GM10847 (cell line): Measurements from ENCODE around the gene C11orf52.
A peak's percentile ranks its signal among the peaks of the same experiment; 100 is the strongest.

Source experiments
- POLR2A ChIP-seq: IDR thresholded peaks from 2 replicates; pipeline ENCODE4 v1.6.1; 2011; ENCODE audit not compliant: insufficient read length; ENCODE audit errors: extremely low read depth

Gene C11orf52

DNA sequence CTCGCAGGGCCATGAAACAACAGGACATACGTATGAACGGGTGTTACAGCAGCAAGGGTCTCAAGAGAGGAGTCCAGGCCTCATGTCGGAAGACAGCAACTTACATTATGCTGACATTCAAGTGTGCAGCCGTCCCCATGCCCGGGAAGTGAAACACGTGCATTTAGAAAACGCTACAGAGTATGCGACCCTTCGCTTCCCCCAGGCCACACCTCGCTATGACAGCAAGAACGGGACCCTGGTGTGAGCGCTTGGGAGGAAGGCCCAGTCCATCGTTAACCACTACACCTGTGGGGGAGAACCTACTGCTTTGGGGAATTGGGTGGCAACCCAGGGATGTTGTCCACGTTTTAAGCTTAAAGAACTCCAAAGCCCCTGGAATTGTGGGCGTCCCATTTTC is 7.2 kb downstream of the C11orf52 start:
- TF ChIP-seq POLR2A: no peak

DNA sequence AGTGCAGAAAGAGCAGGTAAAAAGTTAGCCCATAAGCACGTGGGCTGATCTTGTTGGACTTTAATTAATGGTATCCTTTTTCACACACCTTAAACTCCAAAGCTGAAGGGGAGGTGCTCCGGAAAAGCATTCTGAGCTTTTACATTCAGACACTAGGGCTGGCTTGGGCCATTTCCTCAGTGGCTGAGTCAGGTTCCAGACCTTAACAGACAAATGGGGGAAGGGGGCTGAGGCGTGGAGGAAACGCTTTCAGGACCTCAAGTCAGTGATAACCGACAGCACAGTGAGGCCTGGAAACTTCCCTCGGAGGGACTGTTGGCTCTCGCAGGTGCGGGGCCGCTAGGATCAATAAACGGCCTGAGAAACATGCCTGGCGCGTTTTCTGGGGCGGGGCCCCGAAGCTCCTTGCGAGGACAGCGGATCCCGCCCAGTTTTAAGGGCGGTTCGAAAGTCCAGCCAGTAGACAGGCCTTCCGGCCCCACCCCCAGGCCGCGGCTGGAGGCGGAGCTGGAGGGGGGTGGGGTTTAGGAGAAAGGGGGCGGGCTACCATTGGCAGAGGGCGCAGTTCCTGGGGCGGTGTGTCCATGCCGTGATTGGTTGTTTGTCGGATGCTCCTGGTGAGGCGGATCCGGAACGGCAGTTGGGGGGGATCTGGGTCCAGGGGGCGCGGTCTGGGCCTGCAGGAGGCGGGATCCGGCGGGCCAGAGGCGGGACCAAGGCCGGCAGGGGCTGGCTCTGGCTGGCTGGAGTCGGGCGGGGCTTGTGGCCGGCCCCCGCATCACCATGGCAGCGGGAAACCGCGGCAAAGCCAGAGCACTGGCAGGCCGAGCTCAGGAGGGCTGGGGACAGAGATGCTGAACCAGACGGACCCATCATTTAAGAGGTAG is 8.0 kb downstream of the C11orf52 start:
- peak; percentile 58 for TF ChIP-seq POLR2A

- TF ChIP-seq POLR2A: no peak
These were observed 11.8 kb downstream of the C11orf52 start for GRCh38 chr11:111930472-111930871.

DNA sequence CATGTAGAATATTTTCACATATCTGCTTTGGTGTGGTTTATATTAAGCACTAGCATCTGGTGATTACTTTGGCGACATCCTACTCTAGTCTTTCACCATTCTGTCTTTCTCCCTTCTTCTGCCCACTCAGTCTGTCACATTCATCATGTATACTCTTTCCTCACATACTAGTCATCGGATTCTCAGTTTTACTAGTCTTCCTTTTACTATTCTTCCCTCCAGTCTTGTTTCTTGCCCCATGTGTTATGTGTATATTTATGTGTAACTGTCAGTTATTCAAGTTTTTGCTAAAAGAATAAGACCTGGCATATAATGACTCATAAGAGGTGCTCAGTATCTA is 13.9 kb downstream of the C11orf52 start:
- no peak for TF ChIP-seq POLR2A

GRCh38 chr11:111933872-111934271 is 15.2 kb downstream of the C11orf52 start:
- TF ChIP-seq POLR2A: no peak

DNA sequence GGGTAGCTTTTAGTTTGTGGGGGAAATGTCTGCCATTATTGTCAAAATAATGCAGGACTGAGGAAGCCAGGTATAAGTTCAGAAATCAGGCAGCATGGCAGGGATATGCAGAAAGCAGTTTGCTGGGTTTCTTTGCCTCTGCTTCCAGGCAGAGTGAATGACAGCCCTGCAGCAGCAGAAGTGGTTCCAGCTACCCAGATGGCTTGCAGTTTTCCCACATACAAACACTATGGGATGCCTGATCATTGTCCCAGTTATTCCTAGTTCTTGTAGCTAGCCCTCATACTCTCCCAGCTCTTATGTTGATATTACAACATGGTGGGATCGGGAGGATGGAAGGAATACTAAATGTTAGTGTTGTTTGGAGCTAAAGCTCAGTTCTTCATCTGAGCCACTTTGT is 15.6 kb downstream of the C11orf52 start:
- TF ChIP-seq POLR2A: no peak

GRCh38 chr11:111935317-111936039 is 16.8 kb downstream of the C11orf52 start:
- no peak for TF ChIP-seq POLR2A

DNA sequence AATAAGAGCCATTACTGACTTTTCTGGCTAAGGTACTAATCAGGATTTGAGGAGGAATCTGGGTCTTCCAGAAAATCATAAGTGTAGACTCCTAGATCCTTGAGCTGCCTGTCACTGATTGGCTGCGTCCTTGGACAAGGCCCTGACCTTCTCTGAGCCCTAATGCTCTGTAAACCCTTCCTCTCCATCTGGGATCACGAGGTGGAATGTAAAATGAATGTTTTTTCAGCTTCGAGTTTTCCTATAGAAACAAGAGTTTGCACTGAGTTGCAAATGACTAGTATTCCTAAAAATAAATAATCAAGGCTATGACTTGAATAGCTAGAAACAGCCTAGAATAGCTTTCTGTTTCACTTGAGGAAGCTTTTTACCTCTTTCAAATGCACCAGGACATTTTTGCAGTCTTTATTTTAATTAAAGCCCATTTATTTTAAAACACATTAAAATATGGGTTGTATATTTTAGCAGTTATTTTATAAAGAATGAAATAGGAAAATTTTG is 17.4 kb downstream of the C11orf52 start:
- no peak for TF ChIP-seq POLR2A

GRCh38 chr11:111937461-111937769 is 18.7 kb downstream of the C11orf52 start:
- no peak for TF ChIP-seq POLR2A

DNA sequence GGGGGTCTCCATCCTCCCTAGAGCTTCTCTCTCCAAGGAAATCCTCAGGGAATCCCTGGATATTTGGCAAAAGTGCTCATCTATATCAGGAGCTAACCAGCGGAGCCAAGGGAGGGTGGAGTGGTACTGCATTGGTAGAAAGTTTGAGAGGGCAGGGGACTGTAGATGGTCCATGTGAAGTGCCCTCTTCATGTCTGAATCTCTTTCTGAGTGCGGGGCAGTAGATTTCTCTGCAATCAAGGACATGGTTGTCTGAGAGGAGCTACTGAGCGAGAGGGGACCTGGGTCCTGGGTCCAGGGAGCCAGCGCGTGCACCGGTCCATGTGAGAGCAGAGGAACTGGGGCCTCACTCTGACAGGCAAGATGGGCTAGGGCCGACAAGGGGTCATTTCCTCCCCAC is 19.1 kb downstream of the C11orf52 start:
- no peak for TF ChIP-seq POLR2A

- TF ChIP-seq POLR2A: no peak
These were observed 20.0 kb downstream of the C11orf52 start for GRCh38 chr11:111938687-111939160.

DNA sequence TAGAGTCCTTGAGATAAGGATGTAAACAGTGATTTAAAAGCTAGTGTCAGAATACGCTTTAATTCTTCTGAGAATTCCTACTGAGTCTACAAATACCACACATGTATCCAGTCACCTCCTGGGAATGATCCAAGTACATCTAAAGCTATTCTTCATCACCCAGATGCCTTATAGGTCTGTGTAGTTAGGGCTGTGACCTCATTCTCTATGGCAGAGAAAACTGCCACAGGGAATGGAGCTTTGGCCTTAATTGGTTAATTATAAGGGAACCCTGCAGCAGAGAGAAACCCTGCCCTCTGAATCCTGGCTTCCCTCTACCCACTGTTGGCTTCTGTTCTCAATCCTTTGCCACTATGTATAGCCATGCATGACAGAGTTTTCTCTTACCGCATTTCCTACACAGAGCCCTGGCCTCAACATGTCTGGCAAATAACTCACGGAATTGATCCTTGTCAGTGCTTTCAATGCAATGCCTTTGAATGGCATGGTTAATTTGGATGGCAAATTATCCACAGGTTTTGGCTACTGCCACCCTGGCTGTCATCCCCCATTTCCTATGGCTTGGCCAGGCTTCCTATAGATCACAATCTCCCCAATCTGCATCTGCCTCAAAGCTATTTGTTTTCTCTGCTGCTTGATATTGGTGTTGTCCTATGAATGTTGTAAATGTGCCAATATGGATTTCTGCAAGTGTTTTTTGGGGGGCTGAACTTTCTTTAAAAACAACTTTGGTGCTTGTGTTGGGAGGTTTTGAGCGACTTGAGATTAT is 21.3 kb downstream of the C11orf52 start:
- TF ChIP-seq POLR2A: no peak

- TF ChIP-seq POLR2A: no peak
These were observed 23.2 kb downstream of the C11orf52 start for GRCh38 chr11:111941963-111942362.

DNA sequence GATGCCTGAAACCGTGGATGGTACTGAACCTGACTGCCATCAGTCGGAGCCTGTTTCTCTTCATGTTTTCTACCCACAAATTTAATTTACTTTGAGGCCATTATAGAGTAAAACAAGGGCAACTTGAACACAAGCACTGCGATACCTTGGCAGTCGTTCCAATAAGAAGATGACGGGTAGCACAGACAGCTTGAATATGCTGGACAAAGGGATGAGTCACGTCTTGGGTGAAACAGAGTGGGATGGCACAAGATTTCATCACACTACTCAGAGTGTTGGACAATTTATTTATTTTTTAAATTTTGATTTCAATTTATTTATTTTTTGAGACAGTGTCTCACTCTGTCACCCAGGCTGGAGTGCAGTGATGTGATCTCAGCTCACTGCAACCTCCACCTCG is 24.1 kb downstream of the C11orf52 start:
- TF ChIP-seq POLR2A: no peak

- TF ChIP-seq POLR2A: no peak
These were observed 25.4 kb downstream of the C11orf52 start for GRCh38 chr11:111944139-111944538.

DNA sequence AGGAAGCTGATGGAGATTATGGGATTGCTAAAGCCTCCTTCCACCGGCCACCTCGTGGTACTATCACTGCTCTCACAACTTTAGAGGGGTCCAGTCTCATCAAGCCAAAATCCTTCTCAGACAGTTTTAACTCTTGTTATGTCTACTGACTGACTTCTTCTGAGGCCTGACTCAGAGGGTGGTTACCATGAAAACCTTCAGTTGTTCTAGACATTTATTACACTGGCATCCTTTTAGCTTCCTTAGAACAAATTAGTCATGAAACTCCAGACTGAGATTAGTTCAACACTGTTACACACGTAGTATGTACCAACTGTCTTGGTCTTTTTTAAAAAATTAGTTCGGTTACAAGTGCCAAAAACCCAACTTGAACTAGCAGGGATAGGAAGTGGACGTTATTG is 25.9 kb downstream of the C11orf52 start:
- TF ChIP-seq POLR2A: no peak
